ENCODE measurements around the gene PPP6R2.

Gene PPP6R2

DNA sequence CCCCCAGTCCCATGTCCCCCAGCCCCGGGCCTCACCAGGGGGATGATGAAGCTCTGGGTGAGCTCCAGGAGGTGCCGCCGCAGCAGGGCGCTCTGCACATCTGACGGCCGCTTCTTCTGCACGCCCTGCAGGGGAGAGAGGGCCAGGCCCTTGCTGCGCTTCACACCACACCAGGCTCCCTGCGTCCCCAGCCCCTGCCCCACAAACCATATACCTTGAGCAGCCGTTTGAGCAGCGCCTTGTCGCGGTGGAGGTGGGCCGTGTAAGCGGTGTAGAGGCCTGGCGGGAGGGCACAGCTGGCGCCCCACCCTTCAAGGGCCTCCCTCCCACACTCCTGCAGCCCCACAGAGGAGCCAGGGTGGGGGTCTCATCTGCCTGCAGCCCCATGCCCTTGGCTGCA is 29.5 kb upstream of the PPP6R2 start:
- DNase-seq (ENCODE audit: extremely low spot score) = no peak
- TF ChIP-seq, protein P1, sequence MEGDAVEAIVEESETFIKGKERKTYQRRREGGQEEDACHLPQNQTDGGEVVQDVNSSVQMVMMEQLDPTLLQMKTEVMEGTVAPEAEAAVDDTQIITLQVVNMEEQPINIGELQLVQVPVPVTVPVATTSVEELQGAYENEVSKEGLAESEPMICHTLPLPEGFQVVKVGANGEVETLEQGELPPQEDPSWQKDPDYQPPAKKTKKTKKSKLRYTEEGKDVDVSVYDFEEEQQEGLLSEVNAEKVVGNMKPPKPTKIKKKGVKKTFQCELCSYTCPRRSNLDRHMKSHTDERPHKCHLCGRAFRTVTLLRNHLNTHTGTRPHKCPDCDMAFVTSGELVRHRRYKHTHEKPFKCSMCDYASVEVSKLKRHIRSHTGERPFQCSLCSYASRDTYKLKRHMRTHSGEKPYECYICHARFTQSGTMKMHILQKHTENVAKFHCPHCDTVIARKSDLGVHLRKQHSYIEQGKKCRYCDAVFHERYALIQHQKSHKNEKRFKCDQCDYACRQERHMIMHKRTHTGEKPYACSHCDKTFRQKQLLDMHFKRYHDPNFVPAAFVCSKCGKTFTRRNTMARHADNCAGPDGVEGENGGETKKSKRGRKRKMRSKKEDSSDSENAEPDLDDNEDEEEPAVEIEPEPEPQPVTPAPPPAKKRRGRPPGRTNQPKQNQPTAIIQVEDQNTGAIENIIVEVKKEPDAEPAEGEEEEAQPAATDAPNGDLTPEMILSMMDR (IDR thresholded peaks at IDR 0.05; ENCODE audit: control extremely low read depth, extremely low read depth, low read depth, missing control alignments) = no peak
- POLR2A ChIA-PET = no interaction called here
- CTCF ChIA-PET = interaction anchor here (0.9 to 2.3 kb wide), 4 partner anchors 9 to 37 kb away, joined by 3 to 12 read pairs (median 8); partner anchors contain the start of gene DENND6B

DNA sequence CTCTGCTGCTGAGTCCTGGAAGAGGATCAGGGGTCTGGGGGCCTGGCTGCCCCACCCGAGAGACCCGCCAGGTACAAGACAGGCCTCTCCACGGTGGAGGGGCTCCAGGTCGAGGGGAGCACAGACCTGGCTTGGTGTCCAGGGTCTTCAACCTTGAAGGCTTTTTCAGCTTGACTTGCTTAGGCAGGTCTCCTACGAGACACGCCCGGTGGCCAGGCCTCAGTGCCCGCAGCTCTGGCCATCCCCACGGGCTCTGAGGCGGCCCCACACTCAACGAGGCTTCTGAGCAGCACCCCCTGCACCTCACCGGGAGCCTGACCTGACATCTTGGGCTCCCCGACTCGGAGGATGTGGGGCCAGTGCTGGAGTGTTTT is 29.1 kb upstream of the PPP6R2 start:
- ChIA-PET CTCF (interaction anchor here (0.9 to 2.3 kb wide), 7 partner anchors 10 to 38 kb away, joined by 3 to 12 read pairs (median 6); partner anchors contain the start of gene DENND6B), POLR2A (no interaction called here)
- no peak for DNase-seq (ENCODE audit: extremely low spot score)
- TF ChIP-seq, protein P1 (IDR thresholded peaks at IDR 0.05; ENCODE audit: control extremely low read depth, extremely low read depth, low read depth, missing control alignments) = no peak

DNA sequence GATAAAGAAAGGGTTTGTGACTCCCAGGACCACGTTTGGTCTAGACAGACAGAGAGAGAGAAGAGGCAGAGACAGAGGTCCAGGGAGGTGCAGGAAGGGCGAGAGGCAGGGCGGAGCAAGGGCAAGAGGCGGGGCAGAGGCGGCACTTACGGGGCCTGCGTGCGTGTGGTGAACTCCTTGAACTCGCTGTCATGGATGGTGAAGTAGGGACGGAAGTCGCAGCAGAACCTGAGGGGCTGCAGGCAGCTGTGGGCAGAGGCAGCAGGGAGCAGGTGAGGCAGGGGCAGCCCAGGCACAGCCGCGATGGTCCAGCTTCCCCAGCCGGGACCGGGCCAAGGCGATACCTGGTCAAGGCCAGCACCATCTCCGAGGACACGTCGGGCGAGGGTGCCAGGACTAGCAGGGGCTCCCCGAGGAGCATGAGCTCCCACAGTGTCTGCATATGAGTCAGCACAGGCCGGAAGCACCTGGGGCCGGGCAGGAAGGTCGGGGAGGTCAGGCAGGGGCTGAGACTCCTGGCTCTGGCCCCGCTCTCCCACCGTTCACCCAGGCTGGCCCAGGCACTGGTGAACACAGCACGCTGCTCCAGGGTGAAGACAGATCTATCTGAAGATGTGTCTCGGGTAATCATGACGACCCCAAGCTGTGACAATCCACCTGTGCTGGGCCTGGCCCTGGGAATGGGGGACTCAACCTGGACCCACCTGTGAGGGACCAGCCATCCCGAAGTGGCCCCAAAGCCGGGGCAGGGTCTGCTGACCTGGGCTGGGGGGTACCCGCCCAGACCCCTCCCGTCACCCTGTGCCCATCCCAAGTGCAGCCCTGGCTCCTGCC is 28.5 kb upstream of the PPP6R2 start:
- peak; percentile 90 for DNase-seq (ENCODE audit: extremely low spot score)

DNA sequence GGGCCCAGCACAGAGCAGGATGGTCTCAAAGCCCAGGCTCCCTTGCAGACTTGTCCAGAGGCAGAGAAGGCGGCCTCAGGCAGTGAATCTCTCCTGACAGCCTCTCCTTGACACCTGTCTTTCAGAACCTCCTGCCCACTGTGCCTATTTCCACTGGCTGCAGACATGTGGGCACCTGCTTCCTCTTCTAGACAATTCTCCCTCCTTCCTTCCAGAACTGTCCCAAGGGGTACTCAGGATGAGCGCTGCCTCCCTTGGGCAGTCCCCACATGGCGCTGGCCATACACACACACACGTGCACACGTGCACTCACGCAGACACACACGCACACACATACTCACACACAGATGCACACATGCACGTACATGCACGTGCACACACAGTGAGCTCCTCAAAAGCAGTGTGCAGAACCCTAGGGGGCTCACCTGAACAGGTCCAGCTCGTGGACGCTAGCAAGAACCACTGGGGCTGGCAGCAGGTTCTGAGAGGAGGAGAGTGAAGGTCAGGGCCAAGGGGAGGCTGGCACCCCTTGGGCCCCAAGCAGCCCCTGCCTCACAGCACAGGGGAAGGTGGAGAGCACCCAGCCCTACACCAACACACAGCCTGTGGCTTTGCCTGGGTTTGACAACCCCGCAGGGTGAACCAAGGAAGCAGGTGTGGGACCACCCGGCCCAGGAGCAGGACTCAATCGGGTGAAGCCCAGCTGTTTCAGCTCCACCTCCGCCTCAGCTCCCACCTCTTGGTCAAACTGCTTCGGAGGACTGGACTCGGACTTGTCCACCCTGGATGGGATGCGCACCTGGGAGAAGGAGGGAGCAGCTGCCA is 27.6 kb upstream of the PPP6R2 start:
- POLR2A ChIA-PET = no interaction called here
- TF ChIP-seq, protein P1 (IDR thresholded peaks at IDR 0.05; ENCODE audit: control extremely low read depth, extremely low read depth, low read depth, missing control alignments) = no peak
- DNase-seq (ENCODE audit: extremely low spot score) = no peak
- CTCF ChIA-PET = interaction anchor here (0.6 to 11.2 kb wide), 10 partner anchors 9 to 43 kb away, joined by 3 to 96 read pairs (median 8); partner anchors contain the start of gene DENND6B

More for the DNA sequence above, 28.5 kb upstream of the PPP6R2 start:
- ChIA-PET CTCF (interaction anchor here (0.6 to 2.3 kb wide), 8 partner anchors 10 to 38 kb away, joined by 3 to 12 read pairs (median 6); partner anchors contain the start of gene DENND6B), POLR2A (no interaction called here)
- TF ChIP-seq, protein P1 (IDR thresholded peaks at IDR 0.05; ENCODE audit: control extremely low read depth, extremely low read depth, low read depth, missing control alignments) = no peak

DNA sequence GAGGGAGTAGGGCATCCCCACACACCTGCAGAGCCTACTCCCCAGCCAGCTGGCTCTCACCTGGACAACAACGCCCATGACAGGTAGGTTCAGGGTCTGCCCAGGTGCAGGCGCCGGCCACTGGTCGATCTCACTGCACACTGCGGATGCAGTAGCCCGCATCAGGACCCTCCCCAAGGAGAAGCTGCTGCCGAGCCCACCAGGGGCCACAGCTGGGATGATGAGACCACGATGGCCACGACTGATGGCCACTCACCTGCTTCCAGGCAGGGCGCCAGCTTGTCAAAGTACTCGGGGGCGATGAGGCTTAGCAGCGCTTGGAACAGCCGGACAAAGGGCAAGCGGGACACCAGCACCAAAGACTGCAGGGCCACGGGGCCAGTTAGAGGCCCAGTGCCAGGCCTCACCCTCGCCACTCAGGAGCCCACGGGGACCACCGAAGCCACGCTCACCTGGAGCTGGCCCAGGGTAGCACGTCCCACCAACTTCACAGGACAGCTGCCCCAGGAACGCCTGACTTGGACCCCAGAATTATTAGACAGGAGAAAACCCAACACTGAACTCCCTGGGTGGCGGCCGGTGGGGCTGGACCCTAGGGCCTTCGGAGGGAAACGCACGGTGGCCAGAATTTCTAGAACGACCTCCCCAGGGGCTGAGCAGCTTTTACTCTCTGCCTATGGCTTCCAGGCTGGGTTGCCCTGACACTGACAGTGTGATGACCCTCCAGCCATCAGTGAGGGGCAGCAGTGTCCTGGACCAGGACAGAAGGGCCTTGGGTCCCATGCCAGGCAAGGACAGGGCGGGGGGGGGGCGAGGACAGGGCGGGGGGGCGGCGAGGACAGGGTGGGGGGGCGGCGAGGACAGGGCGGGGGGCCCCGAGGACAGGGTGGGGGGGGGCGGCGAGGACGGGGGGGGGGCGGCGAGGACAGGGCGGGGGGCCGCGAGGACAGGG is 26.7 kb upstream of the PPP6R2 start:
- ChIA-PET POLR2A (no interaction called here), CTCF (interaction anchor here (1.1 to 11.2 kb wide), 5 partner anchors 10 to 44 kb away, joined by 3 to 96 read pairs (median 9); partner anchors contain the start of gene DENND6B)
- TF ChIP-seq, protein P1 (IDR thresholded peaks at IDR 0.05; ENCODE audit: control extremely low read depth, extremely low read depth, low read depth, missing control alignments) = no peak
- DNase-seq (ENCODE audit: extremely low spot score) = no peak

Data from GM10248 (cell line).